ENCODE data around the gene HEPN1. TPM values are rescaled to one million over a fixed set of nuclear protein-coding genes. Genes with fewer than 3 reads are reported as not detected.

The HEPN1 gene
- polyA plus RNA-seq, 1 donor from 2014 or later = not detected

GRCh38 chr11:124890151-124890550 lies 28.9 kb upstream of the HEPN1 start:
- Histone ChIP-seq H3K4me2 (ENCODE audit: low read length) (no peak overlapping the region), H3K79me2 (replicated peaks; ENCODE audit: insufficient read depth, low read length) (no peaks in the 10 kb centered on the region), H3K9ac (ENCODE audit: low read length) (no peak overlapping the region), H3K27ac (ENCODE audit: low read length) (no peak overlapping the region), H4K20me1 (ENCODE audit: insufficient read depth) (no peaks in the 10 kb centered on the region), H2AFZ (ENCODE audit: low read depth, low read length) (no peak overlapping the region), H3K9me3 (ENCODE audit: low read length) (no peaks in the 10 kb centered on the region), H3F3A (ENCODE audit: insufficient read depth, low read length, poor library complexity, severe bottlenecking) (no peaks in the 10 kb centered on the region), H3K9me2 (ENCODE audit: insufficient read depth, low read length) (no peaks in the 10 kb centered on the region), H3K36me3 (ENCODE audit: insufficient read depth, low read length) (no peaks in the 10 kb centered on the region), H3K4me3 (ENCODE audit: low read length) (no peak overlapping the region), H3K27me3 (ENCODE audit: insufficient read depth, low read depth, low read length) (no peaks in the 10 kb centered on the region)
- TF ChIP-seq EZH2 (IDR thresholded peaks at IDR 0.05; ENCODE audit: borderline replicate concordance, insufficient read depth, low read length, poor library complexity, severe bottlenecking) = no peak
- TF ChIP-seq CTCF (IDR thresholded peaks at IDR 0.05; ENCODE audit: poor library complexity, severe bottlenecking) = no peak
- no peak for TF ChIP-seq RAD21 (conservative IDR thresholded peaks at IDR 0.05)
- no peak for TF ChIP-seq MXI1 (conservative IDR thresholded peaks at IDR 0.05; ENCODE audit: poor library complexity, severe bottlenecking)
- no peak for TF ChIP-seq EP300 (conservative IDR thresholded peaks at IDR 0.05; ENCODE audit: poor library complexity, severe bottlenecking)
- TF ChIP-seq REST (IDR thresholded peaks at IDR 0.05; ENCODE audit: borderline replicate concordance) = no peak
- no peak for TF ChIP-seq POLR2AphosphoS5 (IDR thresholded peaks at IDR 0.05)
- TF ChIP-seq SMC3 (conservative IDR thresholded peaks at IDR 0.05; ENCODE audit: poor library complexity) = no peak
- no peak for TF ChIP-seq TAF1 (IDR thresholded peaks at IDR 0.05; ENCODE audit: low read depth)

GRCh38 chr11:124890683-124891372 lies 28.2 kb upstream of the HEPN1 start:
- Histone ChIP-seq H3K9me2 (ENCODE audit: insufficient read depth, low read length) (no peaks in the 10 kb centered on the region), H3K9ac (ENCODE audit: low read length) (no peak overlapping the region), H3K4me2 (ENCODE audit: low read length) (no peak overlapping the region), H3K36me3 (ENCODE audit: insufficient read depth, low read length) (no peaks in the 10 kb centered on the region), H3K4me3 (ENCODE audit: low read length) (no peak overlapping the region), H3K27me3 (ENCODE audit: insufficient read depth, low read depth, low read length) (no peaks in the 10 kb centered on the region), H3K9me3 (ENCODE audit: low read length) (no peaks in the 10 kb centered on the region), H3K27ac (ENCODE audit: low read length) (no peak overlapping the region), H2AFZ (ENCODE audit: low read depth, low read length) (no peak overlapping the region), H4K20me1 (ENCODE audit: insufficient read depth) (no peaks in the 10 kb centered on the region), H3F3A (ENCODE audit: insufficient read depth, low read length, poor library complexity, severe bottlenecking) (no peaks in the 10 kb centered on the region), H3K79me2 (replicated peaks; ENCODE audit: insufficient read depth, low read length) (no peaks in the 10 kb centered on the region)
- TF ChIP-seq TAF1 (IDR thresholded peaks at IDR 0.05; ENCODE audit: low read depth) (no peak), EP300 (conservative IDR thresholded peaks at IDR 0.05; ENCODE audit: poor library complexity, severe bottlenecking) (no peak), CTCF (IDR thresholded peaks at IDR 0.05; ENCODE audit: poor library complexity, severe bottlenecking) (no peak), MXI1 (conservative IDR thresholded peaks at IDR 0.05; ENCODE audit: poor library complexity, severe bottlenecking) (no peak), SMC3 (conservative IDR thresholded peaks at IDR 0.05; ENCODE audit: poor library complexity) (no peak), POLR2AphosphoS5 (IDR thresholded peaks at IDR 0.05) (no peak), REST (IDR thresholded peaks at IDR 0.05; ENCODE audit: borderline replicate concordance) (no peak), EZH2 (IDR thresholded peaks at IDR 0.05; ENCODE audit: borderline replicate concordance, insufficient read depth, low read length, poor library complexity, severe bottlenecking) (no peak)
